ENCODE data around the gene RGPD6.
"Not testable (repeated sequence)": the region's sequence is repeated elsewhere in the genome, so short reads cannot be mapped to it uniquely, and the experiment has no call there.

DNA sequence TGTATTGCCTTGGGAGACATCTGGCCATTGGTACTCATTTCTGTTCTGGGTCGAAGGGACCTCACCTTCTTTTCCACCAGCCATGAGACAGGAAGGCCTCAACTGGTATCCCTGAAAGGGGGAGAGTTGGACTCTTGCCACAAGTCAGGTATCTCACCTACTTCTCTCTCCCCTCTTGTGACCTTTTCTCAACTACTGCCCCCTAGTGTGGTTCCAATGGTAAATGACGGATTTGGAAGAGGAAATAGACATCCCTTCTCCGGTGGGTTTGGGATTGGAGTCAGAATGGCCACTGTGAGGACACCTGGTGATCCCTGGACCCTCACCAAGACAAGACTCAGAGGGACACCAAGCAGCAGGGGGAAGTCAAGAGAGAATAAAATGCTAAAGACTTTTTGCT, 82.5 kb downstream of the RGPD6 start:
- TF ChIP-seq, protein P1, sequence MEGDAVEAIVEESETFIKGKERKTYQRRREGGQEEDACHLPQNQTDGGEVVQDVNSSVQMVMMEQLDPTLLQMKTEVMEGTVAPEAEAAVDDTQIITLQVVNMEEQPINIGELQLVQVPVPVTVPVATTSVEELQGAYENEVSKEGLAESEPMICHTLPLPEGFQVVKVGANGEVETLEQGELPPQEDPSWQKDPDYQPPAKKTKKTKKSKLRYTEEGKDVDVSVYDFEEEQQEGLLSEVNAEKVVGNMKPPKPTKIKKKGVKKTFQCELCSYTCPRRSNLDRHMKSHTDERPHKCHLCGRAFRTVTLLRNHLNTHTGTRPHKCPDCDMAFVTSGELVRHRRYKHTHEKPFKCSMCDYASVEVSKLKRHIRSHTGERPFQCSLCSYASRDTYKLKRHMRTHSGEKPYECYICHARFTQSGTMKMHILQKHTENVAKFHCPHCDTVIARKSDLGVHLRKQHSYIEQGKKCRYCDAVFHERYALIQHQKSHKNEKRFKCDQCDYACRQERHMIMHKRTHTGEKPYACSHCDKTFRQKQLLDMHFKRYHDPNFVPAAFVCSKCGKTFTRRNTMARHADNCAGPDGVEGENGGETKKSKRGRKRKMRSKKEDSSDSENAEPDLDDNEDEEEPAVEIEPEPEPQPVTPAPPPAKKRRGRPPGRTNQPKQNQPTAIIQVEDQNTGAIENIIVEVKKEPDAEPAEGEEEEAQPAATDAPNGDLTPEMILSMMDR (IDR thresholded peaks at IDR 0.05), result not testable (repeated sequence)
- TF ChIP-seq, protein P2, sequence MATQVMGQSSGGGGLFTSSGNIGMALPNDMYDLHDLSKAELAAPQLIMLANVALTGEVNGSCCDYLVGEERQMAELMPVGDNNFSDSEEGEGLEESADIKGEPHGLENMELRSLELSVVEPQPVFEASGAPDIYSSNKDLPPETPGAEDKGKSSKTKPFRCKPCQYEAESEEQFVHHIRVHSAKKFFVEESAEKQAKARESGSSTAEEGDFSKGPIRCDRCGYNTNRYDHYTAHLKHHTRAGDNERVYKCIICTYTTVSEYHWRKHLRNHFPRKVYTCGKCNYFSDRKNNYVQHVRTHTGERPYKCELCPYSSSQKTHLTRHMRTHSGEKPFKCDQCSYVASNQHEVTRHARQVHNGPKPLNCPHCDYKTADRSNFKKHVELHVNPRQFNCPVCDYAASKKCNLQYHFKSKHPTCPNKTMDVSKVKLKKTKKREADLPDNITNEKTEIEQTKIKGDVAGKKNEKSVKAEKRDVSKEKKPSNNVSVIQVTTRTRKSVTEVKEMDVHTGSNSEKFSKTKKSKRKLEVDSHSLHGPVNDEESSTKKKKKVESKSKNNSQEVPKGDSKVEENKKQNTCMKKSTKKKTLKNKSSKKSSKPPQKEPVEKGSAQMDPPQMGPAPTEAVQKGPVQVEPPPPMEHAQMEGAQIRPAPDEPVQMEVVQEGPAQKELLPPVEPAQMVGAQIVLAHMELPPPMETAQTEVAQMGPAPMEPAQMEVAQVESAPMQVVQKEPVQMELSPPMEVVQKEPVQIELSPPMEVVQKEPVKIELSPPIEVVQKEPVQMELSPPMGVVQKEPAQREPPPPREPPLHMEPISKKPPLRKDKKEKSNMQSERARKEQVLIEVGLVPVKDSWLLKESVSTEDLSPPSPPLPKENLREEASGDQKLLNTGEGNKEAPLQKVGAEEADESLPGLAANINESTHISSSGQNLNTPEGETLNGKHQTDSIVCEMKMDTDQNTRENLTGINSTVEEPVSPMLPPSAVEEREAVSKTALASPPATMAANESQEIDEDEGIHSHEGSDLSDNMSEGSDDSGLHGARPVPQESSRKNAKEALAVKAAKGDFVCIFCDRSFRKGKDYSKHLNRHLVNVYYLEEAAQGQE (IDR thresholded peaks at IDR 0.05; ENCODE audit: low read depth, low read length), result not testable (repeated sequence)
- not testable (repeated sequence) for TF ChIP-seq FOXJ3 (CRISPR knock-in tag; IDR thresholded peaks at IDR 0.05); CHD2 (IDR thresholded peaks at IDR 0.05; ENCODE audit: low read length, partially characterized antibody); EZH2phosphoT487 (IDR thresholded peaks at IDR 0.05; ENCODE audit: borderline replicate concordance, low read depth); RCOR1 (IDR thresholded peaks at IDR 0.05; ENCODE audit: low read length); YY1 (IDR thresholded peaks at IDR 0.05; ENCODE audit: low read depth); POLR2AphosphoS5 (IDR thresholded peaks at IDR 0.05; ENCODE audit: low read depth, low read length)
- TF ChIP-seq, protein P3, sequence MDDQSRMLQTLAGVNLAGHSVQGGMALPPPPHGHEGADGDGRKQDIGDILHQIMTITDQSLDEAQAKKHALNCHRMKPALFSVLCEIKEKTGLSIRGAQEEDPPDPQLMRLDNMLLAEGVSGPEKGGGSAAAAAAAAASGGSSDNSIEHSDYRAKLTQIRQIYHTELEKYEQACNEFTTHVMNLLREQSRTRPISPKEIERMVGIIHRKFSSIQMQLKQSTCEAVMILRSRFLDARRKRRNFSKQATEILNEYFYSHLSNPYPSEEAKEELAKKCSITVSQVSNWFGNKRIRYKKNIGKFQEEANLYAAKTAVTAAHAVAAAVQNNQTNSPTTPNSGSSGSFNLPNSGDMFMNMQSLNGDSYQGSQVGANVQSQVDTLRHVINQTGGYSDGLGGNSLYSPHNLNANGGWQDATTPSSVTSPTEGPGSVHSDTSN (IDR thresholded peaks at IDR 0.05), result not testable (repeated sequence)
